Right ventricle myocardium superior (tissue), 1 donor: ENCODE results near the gene HFE. TPM values are rescaled to one million over a fixed set of nuclear protein-coding genes. Genes with fewer than 3 reads are reported as not detected.
A peak's percentile ranks its signal among the peaks of the same experiment; 100 is the strongest.
"Not testable (repeated sequence)": the region's sequence is repeated elsewhere in the genome, so short reads cannot be mapped to it uniquely, and the experiment has no call there.

Experiments
- ATAC-seq: fragments of 200-7000 bp; cut with Tn5 transposase; one replicate; pipeline ENCODE4 v1.9.1; 2020; ENCODE audit warnings: mild to moderate bottlenecking; ENCODE audit not compliant: poor library complexity
- DNase-seq: peaks from one replicate; pipeline ENCODE4 v3.0.0-alpha.2; 2020
- intact Hi-C: fragments of 100-400 bp; cut with DNase I; formaldehyde crosslinking; loops from one replicate; pipeline ENCODE4 v1.11.2; 2022
- total RNA-seq: library from RNA; stranded (reverse); fragmentation: NEBNext Ultra II Directional; extraction: Animal tissue kit (Norgen Biotek cat#: 25700); gene quantifications from one replicate; pipeline ENCODE4 v1.2.1, GENCODE V29; 2021
- donor health status: DM: no; HTN: yes; CAD: no; lungs with severe emphysema.

The HFE gene
- total RNA-seq, 1 donor from 2014 or later: 5.2 TPM

GRCh38 chr6:26056583-26057350, 30.5 kb upstream of the HFE start:
- DNase-seq (no peak), ATAC-seq (peak; percentile 41)
- intact Hi-C loops: no loop called here

GRCh38 chr6:26057899-26058298, 29.3 kb upstream of the HFE start:
- intact Hi-C loops: no loop called here
- no peak for DNase-seq
- ATAC-seq: no peak

- ATAC-seq, intact Hi-C loops, DNase-seq: not testable (repeated sequence)
These were observed 28.7 kb upstream of the HFE start for GRCh38 chr6:26058477-26059033.

GRCh38 chr6:26059941-26060340, 27.3 kb upstream of the HFE start:
- intact Hi-C loops: no loop called here
- ATAC-seq (no peak), DNase-seq (no peak)

GRCh38 chr6:26064619-26065257, 22.5 kb upstream of the HFE start:
- ATAC-seq (peak; percentile 77), DNase-seq (no peak)
- intact Hi-C loops: no loop called here

- ATAC-seq: peak; percentile 94
- intact Hi-C loops: loop anchor here (2.0 kb wide), 1 partner anchor 31 kb away; no protein-coding TSS in a partner anchor
These were observed 21.3 kb upstream of the HFE start for GRCh38 chr6:26065952-26066380.

GRCh38 chr6:26067367-26067766, 19.9 kb upstream of the HFE start:
- DNase-seq (no peak), ATAC-seq (no peak)
- intact Hi-C loops: loop anchor here (2.0 kb wide), 1 partner anchor 29 kb away; no protein-coding TSS in a partner anchor

More at GRCh38 chr6:26065952-26066380, 21.3 kb upstream of the HFE start:
- no peak for DNase-seq

GRCh38 chr6:26068036-26068435, 19.2 kb upstream of the HFE start:
- no peak for ATAC-seq
- intact Hi-C loops: no loop called here

GRCh38 chr6:26071135-26071534, 16.1 kb upstream of the HFE start:
- intact Hi-C loops: no loop called here
- DNase-seq (peak; percentile 66), ATAC-seq (peak; percentile 59)

More at GRCh38 chr6:26068036-26068435, 19.2 kb upstream of the HFE start:
- DNase-seq: no peak

- intact Hi-C loops: no loop called here
- DNase-seq (no peak), ATAC-seq (no peak)
These were observed 12.0 kb upstream of the HFE start for GRCh38 chr6:26075063-26075717.

GRCh38 chr6:26078066-26078465, 9.2 kb upstream of the HFE start:
- intact Hi-C loops, ATAC-seq, DNase-seq: not testable (repeated sequence)

GRCh38 chr6:26081096-26081495, 6.1 kb upstream of the HFE start:
- DNase-seq, intact Hi-C loops, ATAC-seq: not testable (repeated sequence)

GRCh38 chr6:26086211-26086610, 1.0 kb upstream of the HFE start:
- DNase-seq: no peak
- intact Hi-C loops: no loop called here
- no peak for ATAC-seq

- intact Hi-C loops: no loop called here
- peak; percentile 84 for ATAC-seq
- DNase-seq: no peak
These were observed 1.1 kb downstream of the HFE start for GRCh38 chr6:26088344-26088743.

- ATAC-seq (peak; percentile 68), DNase-seq (no peak)
- intact Hi-C loops: no loop called here
These were observed 2.0 kb downstream of the HFE start for GRCh38 chr6:26089272-26089671.

GRCh38 chr6:26092443-26092842, 5.2 kb downstream of the HFE start:
- ATAC-seq: no peak
- intact Hi-C loops: no loop called here
- DNase-seq: no peak

- DNase-seq (no peak), ATAC-seq (no peak)
- intact Hi-C loops: no loop called here
These were observed 6.8 kb downstream of the HFE start for GRCh38 chr6:26094036-26094435.

- DNase-seq (no peak), ATAC-seq (peak; percentile 90)
- intact Hi-C loops: loop anchor here (2.0 kb wide), 1 partner anchor 31 kb away; no protein-coding TSS in a partner anchor
These were observed 10.1 kb downstream of the HFE start for GRCh38 chr6:26097268-26097875.
